ENCODE data around the gene FCN2. TPM values are rescaled to one million over a fixed set of nuclear protein-coding genes. Genes with fewer than 3 reads are reported as not detected.

FCN2 gene
- total RNA-seq, 1 experiment from 2014 or later: not detected

DNA sequence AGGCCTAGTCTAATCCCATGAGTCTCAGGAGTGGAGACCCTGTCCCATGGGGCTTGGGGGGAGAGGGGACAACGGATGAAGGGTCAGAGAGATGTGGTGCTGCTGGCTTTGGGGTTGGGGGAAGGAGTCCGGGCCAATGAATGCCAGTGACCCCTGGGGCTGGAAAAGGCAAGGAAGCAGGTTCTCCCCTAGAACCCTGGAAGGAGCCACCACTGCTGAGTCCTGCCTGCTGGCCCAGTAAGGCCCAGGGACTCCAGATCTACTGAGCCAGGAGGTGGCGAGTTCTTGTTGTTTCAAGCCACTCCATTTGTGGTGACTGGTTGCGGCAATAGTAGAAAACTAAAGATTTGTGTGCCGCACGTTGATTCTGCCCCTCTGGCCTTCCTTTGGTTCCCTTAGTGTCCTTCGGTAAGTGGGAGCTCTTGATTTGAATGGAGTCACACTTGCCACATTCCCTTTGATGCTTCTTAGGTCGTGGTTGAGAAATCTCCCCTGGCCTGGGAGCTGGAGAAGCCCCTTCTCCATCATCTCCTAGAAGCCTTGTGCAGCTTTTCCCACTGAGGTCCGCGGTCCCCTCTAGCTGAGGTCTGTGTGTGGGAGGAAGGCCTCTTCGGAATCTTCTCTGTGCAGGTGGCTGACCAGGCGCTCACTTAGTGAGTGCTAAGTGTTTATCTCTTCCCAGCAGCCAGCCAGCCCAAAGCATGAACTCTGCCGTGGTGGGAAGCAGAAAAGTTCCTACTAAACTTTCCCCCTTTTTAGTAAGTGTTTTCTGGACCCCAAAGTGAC, 28.1 kb downstream of the FCN2 start:
- no peak for DNase-seq (ENCODE audit: low read depth, low spot score)

More for the DNA sequence above, 28.1 kb downstream of the FCN2 start:
- Histone ChIP-seq H2AFZ (ENCODE audit: low read depth, low read length, poor library complexity, severe bottlenecking) (no peak overlapping the region), H3K79me2 (ENCODE audit: insufficient read depth, low read length) (no peaks in the 10 kb centered on the region), H3K27ac (ENCODE audit: low read depth, low read length) (no peak overlapping the region), H3K9ac (ENCODE audit: low read length) (no peak overlapping the region), H3K36me3 (ENCODE audit: control insufficient read depth in 1 of 2, insufficient read depth in 2 of 2, low read length in 2 of 2) (no peaks in the 10 kb centered on the region), H3K9me3 (ENCODE audit: control insufficient read depth in 1 of 2, insufficient read depth in 1 of 2, low read depth in 1 of 2, low read length in 2 of 2) (no peaks in the 10 kb centered on the region), H3K4me1 (ENCODE audit: control insufficient read depth in 1 of 2, insufficient read depth in 2 of 2, low read length in 2 of 2) (no peaks in the 10 kb centered on the region), H4K20me1 (ENCODE audit: insufficient read depth) (no peaks in the 10 kb centered on the region), H3K27me3 (ENCODE audit: insufficient read depth, low read length) (peaks cover 7% of the 10 kb centered on the region; the same call in 1 of the 2 replicates), H3K4me2 (ENCODE audit: low read length) (no peak overlapping the region), H3K9me2 (ENCODE audit: insufficient read depth) (no peaks in the 10 kb centered on the region), H3K4me3 (replicated peaks in 1 of 2; ENCODE audit: low read depth in 1 of 2, low read length in 2 of 2) (no peak overlapping the region)
- ChIA-PET RAD21 (ENCODE audit: low non-redundant PET in 1 of 2, low total read pairs in 2 of 2, uncharacterized antibody in 2 of 2, unreplicated experiment in 2 of 2) (no interaction called here), CTCF (no interaction called here), POLR2A (no interaction called here)
- no peak for TF ChIP-seq ZFX (IDR thresholded peaks at IDR 0.05)
- TF ChIP-seq, protein P1, sequence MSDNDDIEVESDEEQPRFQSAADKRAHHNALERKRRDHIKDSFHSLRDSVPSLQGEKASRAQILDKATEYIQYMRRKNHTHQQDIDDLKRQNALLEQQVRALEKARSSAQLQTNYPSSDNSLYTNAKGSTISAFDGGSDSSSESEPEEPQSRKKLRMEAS (IDR thresholded peaks at IDR 0.05): no peak
- TF ChIP-seq POLR2AphosphoS5 (IDR thresholded peaks at IDR 0.05; ENCODE audit: low read depth, low read length): no peak
- TF ChIP-seq TCF7L2 (IDR thresholded peaks at IDR 0.05; ENCODE audit: borderline replicate concordance, extremely low read depth, insufficient read depth, insufficient read length): no peak
- TF ChIP-seq SRF (IDR thresholded peaks at IDR 0.05; ENCODE audit: low read depth): no peak
- no peak for TF ChIP-seq RAD21 (IDR thresholded peaks at IDR 0.05; ENCODE audit: low read depth)
- TF ChIP-seq, protein P2, sequence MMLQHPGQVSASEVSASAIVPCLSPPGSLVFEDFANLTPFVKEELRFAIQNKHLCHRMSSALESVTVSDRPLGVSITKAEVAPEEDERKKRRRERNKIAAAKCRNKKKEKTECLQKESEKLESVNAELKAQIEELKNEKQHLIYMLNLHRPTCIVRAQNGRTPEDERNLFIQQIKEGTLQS (IDR thresholded peaks at IDR 0.05): no peak
- TF ChIP-seq FOSL1 (IDR thresholded peaks at IDR 0.05; ENCODE audit: low read depth): no peak
- no peak for TF ChIP-seq ZNF274 (IDR thresholded peaks at IDR 0.05; ENCODE audit: low read depth, low read length)
- no peak for TF ChIP-seq JUND (IDR thresholded peaks at IDR 0.05)
- TF ChIP-seq SP1 (IDR thresholded peaks at IDR 0.05; ENCODE audit: low read depth): no peak
- no peak for TF ChIP-seq EZH2phosphoT487 (IDR thresholded peaks at IDR 0.05; ENCODE audit: borderline replicate concordance)
- TF ChIP-seq, protein P3, sequence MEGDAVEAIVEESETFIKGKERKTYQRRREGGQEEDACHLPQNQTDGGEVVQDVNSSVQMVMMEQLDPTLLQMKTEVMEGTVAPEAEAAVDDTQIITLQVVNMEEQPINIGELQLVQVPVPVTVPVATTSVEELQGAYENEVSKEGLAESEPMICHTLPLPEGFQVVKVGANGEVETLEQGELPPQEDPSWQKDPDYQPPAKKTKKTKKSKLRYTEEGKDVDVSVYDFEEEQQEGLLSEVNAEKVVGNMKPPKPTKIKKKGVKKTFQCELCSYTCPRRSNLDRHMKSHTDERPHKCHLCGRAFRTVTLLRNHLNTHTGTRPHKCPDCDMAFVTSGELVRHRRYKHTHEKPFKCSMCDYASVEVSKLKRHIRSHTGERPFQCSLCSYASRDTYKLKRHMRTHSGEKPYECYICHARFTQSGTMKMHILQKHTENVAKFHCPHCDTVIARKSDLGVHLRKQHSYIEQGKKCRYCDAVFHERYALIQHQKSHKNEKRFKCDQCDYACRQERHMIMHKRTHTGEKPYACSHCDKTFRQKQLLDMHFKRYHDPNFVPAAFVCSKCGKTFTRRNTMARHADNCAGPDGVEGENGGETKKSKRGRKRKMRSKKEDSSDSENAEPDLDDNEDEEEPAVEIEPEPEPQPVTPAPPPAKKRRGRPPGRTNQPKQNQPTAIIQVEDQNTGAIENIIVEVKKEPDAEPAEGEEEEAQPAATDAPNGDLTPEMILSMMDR (IDR thresholded peaks at IDR 0.05 in 2 of 3, conservative IDR thresholded peaks at IDR 0.05 in 1 of 3; ENCODE audit: borderline replicate concordance in 1 of 3, insufficient read depth in 1 of 3, low read depth in 2 of 3, low read length in 2 of 3): no peak
- no peak for TF ChIP-seq SIN3A (IDR thresholded peaks at IDR 0.05; ENCODE audit: low read depth)
- no peak for TF ChIP-seq EGR1 (IDR thresholded peaks at IDR 0.05; ENCODE audit: low read depth)
- TF ChIP-seq, protein P4, sequence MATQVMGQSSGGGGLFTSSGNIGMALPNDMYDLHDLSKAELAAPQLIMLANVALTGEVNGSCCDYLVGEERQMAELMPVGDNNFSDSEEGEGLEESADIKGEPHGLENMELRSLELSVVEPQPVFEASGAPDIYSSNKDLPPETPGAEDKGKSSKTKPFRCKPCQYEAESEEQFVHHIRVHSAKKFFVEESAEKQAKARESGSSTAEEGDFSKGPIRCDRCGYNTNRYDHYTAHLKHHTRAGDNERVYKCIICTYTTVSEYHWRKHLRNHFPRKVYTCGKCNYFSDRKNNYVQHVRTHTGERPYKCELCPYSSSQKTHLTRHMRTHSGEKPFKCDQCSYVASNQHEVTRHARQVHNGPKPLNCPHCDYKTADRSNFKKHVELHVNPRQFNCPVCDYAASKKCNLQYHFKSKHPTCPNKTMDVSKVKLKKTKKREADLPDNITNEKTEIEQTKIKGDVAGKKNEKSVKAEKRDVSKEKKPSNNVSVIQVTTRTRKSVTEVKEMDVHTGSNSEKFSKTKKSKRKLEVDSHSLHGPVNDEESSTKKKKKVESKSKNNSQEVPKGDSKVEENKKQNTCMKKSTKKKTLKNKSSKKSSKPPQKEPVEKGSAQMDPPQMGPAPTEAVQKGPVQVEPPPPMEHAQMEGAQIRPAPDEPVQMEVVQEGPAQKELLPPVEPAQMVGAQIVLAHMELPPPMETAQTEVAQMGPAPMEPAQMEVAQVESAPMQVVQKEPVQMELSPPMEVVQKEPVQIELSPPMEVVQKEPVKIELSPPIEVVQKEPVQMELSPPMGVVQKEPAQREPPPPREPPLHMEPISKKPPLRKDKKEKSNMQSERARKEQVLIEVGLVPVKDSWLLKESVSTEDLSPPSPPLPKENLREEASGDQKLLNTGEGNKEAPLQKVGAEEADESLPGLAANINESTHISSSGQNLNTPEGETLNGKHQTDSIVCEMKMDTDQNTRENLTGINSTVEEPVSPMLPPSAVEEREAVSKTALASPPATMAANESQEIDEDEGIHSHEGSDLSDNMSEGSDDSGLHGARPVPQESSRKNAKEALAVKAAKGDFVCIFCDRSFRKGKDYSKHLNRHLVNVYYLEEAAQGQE (IDR thresholded peaks at IDR 0.05; ENCODE audit: low read depth): no peak
- TF ChIP-seq YY1 (IDR thresholded peaks at IDR 0.05; ENCODE audit: extremely low read depth, insufficient replicate concordance, low read depth, low read length): no peak
- no peak for TF ChIP-seq ELF1 (IDR thresholded peaks at IDR 0.05; ENCODE audit: borderline replicate concordance, low read depth)
- no peak for TF ChIP-seq CBX3 (IDR thresholded peaks at IDR 0.05; ENCODE audit: low read depth)
- ATAC-seq: no peak
- no TSS peak for BruUV-seq (replicated peaks)
- intact Hi-C loops (cut with micrococcal nuclease): no loop called here
